Fibroblast of mammary gland (primary cell): Measurements from ENCODE around the gene SYCP2L.
"Not testable (repeated sequence)": the region's sequence is repeated elsewhere in the genome, so short reads cannot be mapped to it uniquely, and the experiment has no call there.

Experiments
- DNase-seq: peaks from one replicate; pipeline ENCODE4 v3.0.0-alpha.2; 2010; ENCODE audit warnings: low read depth
- H3K4me3 ChIP-seq: 2 replicates; pipeline ENCODE4 v1.5.1; 2011; ENCODE audit warnings: low read depth, mild to moderate bottlenecking, low read length, moderate library complexity; ENCODE audit not compliant: control insufficient read depth
- TF ChIP-seq, protein P1 (sequence below): conservative IDR thresholded peaks from 2 replicates; pipeline ENCODE4 v1.5.1; 2011; ENCODE audit warnings: low read depth, low read length, inconsistent platforms; ENCODE audit not compliant: control insufficient read depth, insufficient read depth

Gene SYCP2L

DNA sequence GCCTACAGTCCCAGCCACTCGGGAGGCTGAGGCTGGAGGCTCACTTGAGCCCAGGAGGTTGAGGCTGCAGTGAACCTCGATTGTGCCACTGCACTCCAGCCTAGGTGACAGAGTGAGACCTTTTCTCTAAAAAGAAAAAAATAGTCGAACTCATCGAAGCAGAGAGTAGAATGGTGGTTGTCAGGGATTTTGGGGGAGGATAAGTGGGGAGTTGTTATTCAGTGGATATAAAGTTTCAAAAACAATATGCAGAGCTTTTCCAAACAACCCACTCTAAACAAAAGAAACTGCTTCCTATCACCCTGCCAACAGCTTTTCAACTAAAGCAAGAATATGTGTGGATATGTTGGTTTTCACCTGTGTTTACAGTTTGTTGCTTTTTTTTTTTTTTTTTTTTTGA is 37.0 kb upstream of the SYCP2L start:
- TF ChIP-seq, protein P1, sequence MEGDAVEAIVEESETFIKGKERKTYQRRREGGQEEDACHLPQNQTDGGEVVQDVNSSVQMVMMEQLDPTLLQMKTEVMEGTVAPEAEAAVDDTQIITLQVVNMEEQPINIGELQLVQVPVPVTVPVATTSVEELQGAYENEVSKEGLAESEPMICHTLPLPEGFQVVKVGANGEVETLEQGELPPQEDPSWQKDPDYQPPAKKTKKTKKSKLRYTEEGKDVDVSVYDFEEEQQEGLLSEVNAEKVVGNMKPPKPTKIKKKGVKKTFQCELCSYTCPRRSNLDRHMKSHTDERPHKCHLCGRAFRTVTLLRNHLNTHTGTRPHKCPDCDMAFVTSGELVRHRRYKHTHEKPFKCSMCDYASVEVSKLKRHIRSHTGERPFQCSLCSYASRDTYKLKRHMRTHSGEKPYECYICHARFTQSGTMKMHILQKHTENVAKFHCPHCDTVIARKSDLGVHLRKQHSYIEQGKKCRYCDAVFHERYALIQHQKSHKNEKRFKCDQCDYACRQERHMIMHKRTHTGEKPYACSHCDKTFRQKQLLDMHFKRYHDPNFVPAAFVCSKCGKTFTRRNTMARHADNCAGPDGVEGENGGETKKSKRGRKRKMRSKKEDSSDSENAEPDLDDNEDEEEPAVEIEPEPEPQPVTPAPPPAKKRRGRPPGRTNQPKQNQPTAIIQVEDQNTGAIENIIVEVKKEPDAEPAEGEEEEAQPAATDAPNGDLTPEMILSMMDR = no peak
- DNase-seq = no peak
- H3K4me3 ChIP-seq = no peak overlapping the region

DNA sequence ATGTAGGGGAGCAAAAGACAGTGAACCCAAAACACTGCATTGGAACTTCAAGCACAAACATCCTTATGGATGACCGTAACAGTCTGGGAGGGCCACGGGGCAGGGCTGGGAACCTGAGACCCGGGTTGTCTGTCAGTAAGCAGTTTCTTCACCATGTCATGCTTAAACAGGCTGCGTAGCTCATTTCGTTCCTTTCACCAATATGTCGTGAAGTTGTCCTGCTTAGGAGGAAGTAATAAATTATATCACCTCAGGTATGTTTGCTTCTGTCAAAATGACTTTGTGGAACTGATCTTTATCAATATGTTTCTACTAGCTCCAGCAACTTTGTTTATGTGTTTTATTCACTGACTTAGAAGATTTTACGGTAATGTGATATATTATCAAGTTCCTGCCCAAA is 36.1 kb upstream of the SYCP2L start:
- no peak for DNase-seq
- H3K4me3 ChIP-seq = no peak overlapping the region
- TF ChIP-seq, protein P1 = no peak

DNA sequence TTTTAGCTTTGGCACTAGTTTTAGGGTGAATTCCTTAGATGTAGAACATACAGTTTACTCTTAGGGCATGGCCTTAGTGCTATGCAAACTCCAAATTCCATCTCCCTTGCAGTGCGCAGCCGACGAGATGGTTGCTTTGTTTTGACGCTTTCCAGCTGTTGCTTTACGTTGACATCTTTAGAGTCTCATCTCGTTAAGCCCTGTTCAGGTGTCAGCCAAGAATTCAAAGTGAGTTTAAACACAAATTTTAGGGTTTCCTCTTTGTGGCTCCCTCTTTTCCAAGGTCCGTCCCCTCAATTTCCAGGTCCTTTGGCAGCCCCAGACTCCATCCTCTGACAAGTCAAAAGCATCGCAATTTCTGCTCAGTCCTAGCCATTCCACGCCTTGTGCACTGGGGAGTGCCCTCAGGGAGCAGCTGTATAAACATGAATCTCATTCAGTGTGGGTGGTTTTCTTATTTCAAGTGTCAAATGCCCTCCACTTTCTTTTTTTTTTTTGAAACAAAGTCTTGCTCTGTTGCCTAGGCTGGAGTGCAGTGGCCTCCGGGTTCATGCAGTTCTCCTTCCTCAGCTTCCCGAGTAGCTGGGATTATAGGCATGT is 34.4 kb upstream of the SYCP2L start:
- DNase-seq = no peak
- no peak overlapping the region for H3K4me3 ChIP-seq
- TF ChIP-seq, protein P1 = no peak

DNA sequence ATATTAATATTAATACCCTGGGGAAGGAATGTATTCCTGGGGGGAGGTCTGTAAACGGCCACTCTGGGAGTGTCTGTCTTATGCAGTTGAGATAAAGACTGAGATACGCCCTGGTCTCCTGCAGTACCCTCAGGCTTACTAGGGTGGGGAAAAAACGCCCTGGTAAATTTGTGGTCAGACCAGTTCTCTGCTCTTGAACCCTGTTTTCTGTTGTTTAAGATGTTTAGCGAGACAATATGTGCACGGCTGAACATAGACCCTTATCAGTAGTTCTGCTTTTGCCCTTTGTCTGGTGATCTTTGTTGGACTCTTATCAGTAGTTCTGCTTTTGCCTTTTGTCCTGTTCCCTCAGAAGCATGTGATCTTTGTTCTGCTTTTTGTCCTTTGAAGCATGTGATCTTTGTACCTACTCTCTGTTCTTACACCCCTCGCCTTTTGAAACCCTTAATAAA is 33.0 kb upstream of the SYCP2L start:
- DNase-seq, H3K4me3 ChIP-seq: not testable (repeated sequence)

DNA sequence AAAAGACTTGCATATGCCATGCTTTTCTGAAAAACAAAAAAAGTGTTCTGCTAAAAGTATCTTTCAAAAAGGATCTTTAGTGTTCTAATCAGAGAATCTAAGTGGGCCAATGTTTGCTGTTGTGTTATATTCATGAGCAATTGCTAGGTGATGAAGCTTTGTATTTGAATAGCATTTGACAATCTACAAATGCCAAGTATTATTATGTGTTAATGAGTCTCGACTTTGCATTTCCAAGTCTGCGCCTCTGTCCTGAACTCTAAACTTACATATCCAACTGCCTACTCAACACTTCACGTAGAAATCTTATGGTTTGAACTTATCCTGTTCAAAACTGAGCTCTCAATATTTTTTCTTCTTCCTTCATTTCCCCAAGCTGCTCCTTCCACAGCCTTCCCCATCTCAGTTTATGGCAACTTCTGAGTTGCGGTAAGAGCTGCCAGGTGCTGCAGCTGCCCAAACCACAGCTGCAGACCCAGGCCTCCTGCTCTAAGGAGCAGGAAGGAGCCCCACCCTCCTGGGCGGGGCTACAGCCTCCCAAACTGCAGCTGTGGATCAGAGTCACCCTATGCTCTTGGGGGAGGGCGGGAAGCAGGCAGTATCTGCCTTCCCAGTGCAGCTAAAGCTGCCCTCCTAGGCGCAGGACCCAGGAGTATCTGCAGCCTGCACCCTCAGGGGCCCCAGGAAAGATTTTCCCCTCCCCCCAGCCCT is 31.8 kb upstream of the SYCP2L start:
- TF ChIP-seq, protein P1 = no peak
- no peak overlapping the region for H3K4me3 ChIP-seq
- no peak for DNase-seq

DNA sequence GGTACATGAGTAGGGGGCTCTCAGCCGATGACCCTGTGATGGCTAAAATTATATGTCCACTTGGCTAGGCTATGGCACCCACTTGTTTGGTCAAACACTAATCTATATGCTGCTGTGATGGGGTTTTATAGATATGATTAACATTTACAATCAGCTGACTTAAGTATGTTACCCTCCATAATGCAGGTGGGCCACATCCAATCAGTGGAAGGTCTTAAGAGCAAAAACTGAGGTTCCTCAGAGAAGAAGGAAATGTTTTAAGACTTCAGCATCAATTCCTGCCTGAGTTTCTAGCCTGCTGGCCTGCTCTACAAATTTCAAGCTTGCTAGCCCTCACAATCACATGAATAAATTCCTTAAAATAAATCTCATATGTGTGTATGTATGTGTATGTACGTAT is 29.6 kb upstream of the SYCP2L start:
- H3K4me3 ChIP-seq = no peak overlapping the region
- no peak for DNase-seq
- TF ChIP-seq, protein P1 = no peak

DNA sequence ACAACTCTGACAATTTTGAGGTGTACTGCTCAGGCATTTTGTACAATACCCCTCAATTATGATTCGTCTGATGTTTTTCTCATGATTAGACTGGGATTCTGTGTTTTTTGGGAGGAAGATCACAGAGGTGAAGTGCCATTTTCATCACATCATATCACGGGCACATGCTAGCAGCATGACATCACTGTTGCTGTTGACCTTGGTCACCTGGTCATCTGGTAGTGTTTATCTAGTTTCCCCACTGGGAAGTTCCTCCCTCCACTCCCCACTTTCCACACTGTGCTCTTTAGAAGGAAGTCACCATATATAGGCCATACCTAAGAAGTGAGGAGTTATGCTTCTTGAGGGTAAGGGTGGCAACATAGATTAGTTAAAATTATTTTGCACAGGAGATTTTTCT is 25.8 kb upstream of the SYCP2L start:
- no peak overlapping the region for H3K4me3 ChIP-seq
- no peak for DNase-seq
- TF ChIP-seq, protein P1 = no peak
